ENCODE measurements around the gene TBC1D8. TPM values are rescaled to one million over a fixed set of nuclear protein-coding genes. Genes with fewer than 3 reads are reported as not detected.
"Not testable (repeated sequence)": the region's sequence is repeated elsewhere in the genome, so short reads cannot be mapped to it uniquely, and the experiment has no call there.

Gene TBC1D8
- total RNA-seq, 1 donor from 2014 or later = 3.9 TPM

DNA sequence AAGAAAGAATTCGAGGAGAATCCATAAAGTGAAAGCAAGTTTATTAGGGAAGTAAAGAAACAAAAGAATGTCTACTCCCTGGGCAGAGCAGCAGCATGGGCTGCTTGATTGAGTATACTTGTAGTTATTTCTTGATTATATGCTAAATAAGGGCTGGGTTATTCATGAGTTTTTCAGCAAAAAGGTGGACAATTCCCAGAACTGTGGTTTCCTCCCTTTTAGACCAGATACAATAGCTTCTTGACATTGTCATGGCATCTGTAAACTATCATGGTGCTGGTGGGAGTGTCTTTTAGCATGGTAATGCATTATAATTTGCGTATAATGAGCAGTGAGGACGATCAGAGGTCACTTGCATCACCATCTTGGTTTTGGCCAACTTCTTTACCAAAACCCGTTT is 25.6 kb upstream of the TBC1D8 start:
- Histone ChIP-seq H3K36me3 (no peaks in the 10 kb centered on the region), H3F3A (ENCODE audit: low read depth) (no peaks in the 10 kb centered on the region), H3K27me3 (no peaks in the 10 kb centered on the region), H3K9ac (no peak overlapping the region), H3K27ac (no peak overlapping the region), H3K4me3 (no peak overlapping the region), H2AFZ (replicated peaks) (no peak overlapping the region), H3K9me3 (ENCODE audit: low read depth) (no peaks in the 10 kb centered on the region), H4K20me1 (ENCODE audit: low read depth) (no peaks in the 10 kb centered on the region), H3K4me2 (no peak overlapping the region), H3K4me1 (no peaks in the 10 kb centered on the region), H3K79me2 (ENCODE audit: low read depth) (no peaks in the 10 kb centered on the region)
- Mint-ChIP-seq H3K27me3 (ENCODE audit: insufficient read depth, low read depth) (peaks cover 5% of the 10 kb centered on the region), H3K27ac (no peak overlapping the region), H3K9me3 (peaks cover 14% of the 10 kb centered on the region), H3K36me3 (no peaks in the 10 kb centered on the region), H3K4me1 (no peaks in the 10 kb centered on the region), H3K4me3 (no peak overlapping the region)
- TF ChIP-seq EZH2phosphoT487 (IDR thresholded peaks at IDR 0.05) = no peak
- TF ChIP-seq EZH2 (IDR thresholded peaks at IDR 0.05) = no peak
- TF ChIP-seq, protein P1, sequence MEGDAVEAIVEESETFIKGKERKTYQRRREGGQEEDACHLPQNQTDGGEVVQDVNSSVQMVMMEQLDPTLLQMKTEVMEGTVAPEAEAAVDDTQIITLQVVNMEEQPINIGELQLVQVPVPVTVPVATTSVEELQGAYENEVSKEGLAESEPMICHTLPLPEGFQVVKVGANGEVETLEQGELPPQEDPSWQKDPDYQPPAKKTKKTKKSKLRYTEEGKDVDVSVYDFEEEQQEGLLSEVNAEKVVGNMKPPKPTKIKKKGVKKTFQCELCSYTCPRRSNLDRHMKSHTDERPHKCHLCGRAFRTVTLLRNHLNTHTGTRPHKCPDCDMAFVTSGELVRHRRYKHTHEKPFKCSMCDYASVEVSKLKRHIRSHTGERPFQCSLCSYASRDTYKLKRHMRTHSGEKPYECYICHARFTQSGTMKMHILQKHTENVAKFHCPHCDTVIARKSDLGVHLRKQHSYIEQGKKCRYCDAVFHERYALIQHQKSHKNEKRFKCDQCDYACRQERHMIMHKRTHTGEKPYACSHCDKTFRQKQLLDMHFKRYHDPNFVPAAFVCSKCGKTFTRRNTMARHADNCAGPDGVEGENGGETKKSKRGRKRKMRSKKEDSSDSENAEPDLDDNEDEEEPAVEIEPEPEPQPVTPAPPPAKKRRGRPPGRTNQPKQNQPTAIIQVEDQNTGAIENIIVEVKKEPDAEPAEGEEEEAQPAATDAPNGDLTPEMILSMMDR (IDR thresholded peaks at IDR 0.05) = no peak
- DNase-seq (ENCODE audit: low spot score) = no peak

DNA sequence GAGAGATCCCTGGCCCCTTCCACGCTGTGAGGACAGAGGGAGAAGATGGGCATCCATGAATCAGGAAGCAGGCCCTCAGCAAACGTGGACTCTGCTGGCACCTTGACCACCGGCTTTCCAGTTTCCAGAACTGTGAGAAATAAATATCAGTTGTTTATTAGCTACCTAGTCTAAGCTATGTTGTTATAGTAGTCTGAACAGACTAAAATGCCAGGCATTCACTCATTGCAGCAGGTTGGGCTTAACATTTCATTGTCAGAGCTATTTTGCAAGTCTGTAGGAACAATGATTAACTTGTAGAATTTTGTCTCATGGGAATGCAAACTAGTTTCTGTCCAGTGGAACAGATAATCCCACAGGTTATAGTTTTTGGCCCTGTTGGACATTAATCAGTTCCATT is 24.8 kb upstream of the TBC1D8 start:
- Histone ChIP-seq H3K4me2 (no peak overlapping the region), H3K9ac (no peak overlapping the region), H4K20me1 (ENCODE audit: low read depth) (no peaks in the 10 kb centered on the region), H3F3A (ENCODE audit: low read depth) (no peaks in the 10 kb centered on the region), H3K79me2 (ENCODE audit: low read depth) (no peaks in the 10 kb centered on the region), H3K9me3 (ENCODE audit: low read depth) (no peaks in the 10 kb centered on the region), H3K27me3 (no peaks in the 10 kb centered on the region), H3K36me3 (no peaks in the 10 kb centered on the region), H3K27ac (no peak overlapping the region), H3K4me3 (no peak overlapping the region), H3K4me1 (no peaks in the 10 kb centered on the region), H2AFZ (replicated peaks) (no peak overlapping the region)
- DNase-seq (ENCODE audit: low spot score) = no peak
- Mint-ChIP-seq H3K36me3 (no peaks in the 10 kb centered on the region), H3K27me3 (ENCODE audit: insufficient read depth, low read depth) (peaks cover 3% of the 10 kb centered on the region), H3K9me3 (peaks cover 20% of the 10 kb centered on the region), H3K4me1 (no peaks in the 10 kb centered on the region), H3K27ac (no peak overlapping the region), H3K4me3 (no peak overlapping the region)
- TF ChIP-seq, protein P1 (IDR thresholded peaks at IDR 0.05) = no peak
- TF ChIP-seq EZH2phosphoT487 (IDR thresholded peaks at IDR 0.05) = no peak
- no peak for TF ChIP-seq EZH2 (IDR thresholded peaks at IDR 0.05)

DNA sequence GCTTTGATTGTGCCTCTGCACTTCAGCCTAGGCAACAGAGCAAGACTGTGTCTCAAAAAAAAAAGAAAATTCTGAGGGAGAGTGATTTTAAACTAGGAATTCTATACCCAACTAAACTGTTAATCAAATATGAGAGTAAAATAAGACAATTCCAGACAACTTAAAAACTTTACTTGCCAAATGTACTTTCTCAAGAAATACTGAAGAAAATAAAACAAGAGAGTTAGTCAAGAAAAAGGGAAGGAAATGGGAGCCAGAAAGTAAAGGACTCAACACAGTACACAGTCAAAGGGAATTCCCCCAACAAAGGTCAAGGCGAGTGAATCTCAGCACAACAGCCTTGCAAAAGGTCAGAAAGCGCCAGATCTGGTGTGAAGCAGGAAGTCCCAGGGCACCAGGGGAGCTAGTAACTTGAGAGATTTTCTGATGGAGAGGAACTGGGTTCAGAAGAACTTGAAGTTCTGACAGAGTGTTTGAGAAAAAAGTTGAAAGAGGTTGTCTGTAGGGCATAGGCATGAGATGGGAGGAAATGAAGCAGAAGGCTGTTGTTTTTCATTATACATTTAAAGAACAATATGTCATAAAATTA is 22.6 kb upstream of the TBC1D8 start:
- H4K20me1 ChIP-seq (ENCODE audit: low read depth) = no peaks in the 10 kb centered on the region
- H3K27me3 ChIP-seq = no peaks in the 10 kb centered on the region
- no peaks in the 10 kb centered on the region for H3K36me3 Mint-ChIP-seq
- no peaks in the 10 kb centered on the region for H3K4me1 Mint-ChIP-seq
- no peak overlapping the region for H2AFZ ChIP-seq (replicated peaks)
- TF ChIP-seq, protein P1 (IDR thresholded peaks at IDR 0.05) = no peak
- TF ChIP-seq EZH2phosphoT487 (IDR thresholded peaks at IDR 0.05) (no peak), EZH2 (IDR thresholded peaks at IDR 0.05) (no peak)
- H3K27ac Mint-ChIP-seq = no peak overlapping the region
- no peak overlapping the region for H3K4me3 Mint-ChIP-seq
- H3K36me3 ChIP-seq = no peaks in the 10 kb centered on the region
- H3K27me3 Mint-ChIP-seq (ENCODE audit: insufficient read depth, low read depth) = peaks cover 3% of the 10 kb centered on the region
- no peak overlapping the region for H3K9ac ChIP-seq
- H3F3A ChIP-seq (ENCODE audit: low read depth) = no peaks in the 10 kb centered on the region
- H3K9me3 ChIP-seq (ENCODE audit: low read depth) = no peaks in the 10 kb centered on the region
- H3K27ac ChIP-seq = no peak overlapping the region
- no peaks in the 10 kb centered on the region for H3K79me2 ChIP-seq (ENCODE audit: low read depth)
- DNase-seq (ENCODE audit: low spot score) = no peak
- no peak overlapping the region for H3K4me3 ChIP-seq
- peaks cover 33% of the 10 kb centered on the region for H3K9me3 Mint-ChIP-seq
- H3K4me2 ChIP-seq = no peak overlapping the region
- H3K4me1 ChIP-seq = no peaks in the 10 kb centered on the region

DNA sequence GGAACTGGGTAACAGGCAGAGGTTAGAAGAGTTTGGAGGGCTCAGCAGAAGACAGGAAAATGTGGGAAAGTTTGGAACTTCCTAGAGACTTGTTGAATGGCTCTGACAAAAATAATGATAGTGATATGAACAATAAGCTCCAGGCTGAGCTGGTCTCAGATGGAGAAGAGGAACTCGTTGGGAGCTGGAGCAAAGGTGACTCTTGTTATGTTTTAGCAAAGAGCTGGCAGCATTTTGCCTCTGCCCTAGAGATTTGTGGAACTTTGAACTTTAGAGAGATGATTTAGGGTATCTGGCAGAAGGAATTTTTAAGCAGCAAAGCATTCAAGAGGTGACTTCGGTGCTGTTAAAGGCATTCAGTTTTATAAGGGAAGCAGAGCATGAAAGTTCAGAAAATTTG is 18.6 kb upstream of the TBC1D8 start:
- H3K27ac ChIP-seq; H4K20me1 ChIP-seq (ENCODE audit: low read depth); H3F3A ChIP-seq (ENCODE audit: low read depth); H3K36me3 ChIP-seq; H3K79me2 ChIP-seq (ENCODE audit: low read depth); H3K9me3 ChIP-seq (ENCODE audit: low read depth); DNase-seq (ENCODE audit: low spot score); H3K36me3 Mint-ChIP-seq; H2AFZ ChIP-seq (replicated peaks); H3K4me1 ChIP-seq; H3K4me1 Mint-ChIP-seq; H3K4me3 Mint-ChIP-seq; H3K27ac Mint-ChIP-seq; H3K4me3 ChIP-seq; H3K4me2 ChIP-seq; H3K9ac ChIP-seq; H3K27me3 ChIP-seq; H3K27me3 Mint-ChIP-seq (ENCODE audit: insufficient read depth, low read depth): not testable (repeated sequence)
- peaks cover 53% of the 10 kb centered on the region for H3K9me3 Mint-ChIP-seq

Data from neural progenitor cell (in vitro differentiated cells).